GM23338 (cell line): Measurements from ENCODE around the gene METTL22. TPM values are rescaled to one million over a fixed set of nuclear protein-coding genes. Genes with fewer than 3 reads are reported as not detected.

Source experiments
- ATAC-seq: fragments of 200-7000 bp; cut with Tn5 transposase; 3 replicates; pipeline ENCODE4 v1.9.1; 2020
- DNase-seq: peaks from one replicate; pipeline ENCODE4 v3.0.0-alpha.2; 2015; ENCODE audit warnings: low spot score
- H2AFZ ChIP-seq: fragments of 200-600 bp; sonication (generic); 2 replicates; pipeline ENCODE4 v1.8.0; 2016; ENCODE audit warnings: antibody characterized with exemption, mild to moderate bottlenecking, moderate library complexity
- H3F3A ChIP-seq: fragments of 200-600 bp; sonication (generic); replicated peaks from 2 replicates; pipeline ENCODE4 v1.8.0; 2017; ENCODE audit warnings: antibody characterized with exemption, mixed run types, low read depth
- H3K27ac ChIP-seq: fragments of 200-600 bp; sonication (generic); 2 replicates; pipeline ENCODE4 v1.6.1; 2016; ENCODE audit warnings: low read depth
- H3K27me3 ChIP-seq: fragments of 200-600 bp; sonication (generic); 2 replicates; pipeline ENCODE4 v1.8.0; 2016; ENCODE audit warnings: mild to moderate bottlenecking, mixed run types, moderate library complexity; ENCODE audit not compliant: insufficient read depth
- H3K36me3 ChIP-seq: fragments of 200-600 bp; sonication (generic); 2 replicates; pipeline ENCODE4 v1.8.0; 2016; ENCODE audit warnings: mild to moderate bottlenecking; ENCODE audit not compliant: insufficient read depth
- H3K4me1 ChIP-seq: fragments of 200-600 bp; sonication (generic); 2 replicates; pipeline ENCODE4 v1.8.0; 2016; ENCODE audit warnings: mild to moderate bottlenecking, moderate library complexity; ENCODE audit not compliant: insufficient read depth
- H3K4me2 ChIP-seq: fragments of 200-600 bp; sonication (generic); 2 replicates; pipeline ENCODE4 v1.7.1; 2017; ENCODE audit warnings: mixed run types
- H3K4me3 ChIP-seq: fragments of 200-600 bp; sonication (generic); 2 replicates; pipeline ENCODE4 v1.6.1; 2016; ENCODE audit warnings: mixed run types
- H3K79me2 ChIP-seq: fragments of 200-600 bp; sonication (generic); replicated peaks from 2 replicates; pipeline ENCODE4 v1.8.0; 2017; ENCODE audit warnings: mild to moderate bottlenecking; ENCODE audit not compliant: insufficient read depth
- H3K9me2 ChIP-seq: fragments of 200-600 bp; sonication (generic); 2 replicates; pipeline ENCODE4 v1.8.0; 2017; ENCODE audit not compliant: insufficient read depth
- H4K20me1 ChIP-seq: fragments of 200-600 bp; sonication (generic); replicated peaks from 2 replicates; pipeline ENCODE4 v1.8.0; 2017; ENCODE audit warnings: mild to moderate bottlenecking; ENCODE audit not compliant: insufficient read depth
- H3K27ac Mint-ChIP-seq: 2 replicates; pipeline ENCODE4 v1.8.0; 2020; ENCODE audit warnings: inconsistent platforms, mild to moderate bottlenecking, moderate library complexity, mixed read lengths
- H3K27me3 Mint-ChIP-seq: 3 replicates; pipeline ENCODE4 v1.8.0; 2022; ENCODE audit warnings: low read depth, mild to moderate bottlenecking, moderate library complexity, mixed read lengths, inconsistent platforms; ENCODE audit not compliant: insufficient read depth, poor library complexity
- H3K36me3 Mint-ChIP-seq: 3 replicates; pipeline ENCODE4 v1.8.0; 2021; ENCODE audit warnings: low read depth, mild to moderate bottlenecking, inconsistent platforms, moderate library complexity, mixed read lengths
- H3K4me1 Mint-ChIP-seq: 3 replicates; pipeline ENCODE4 v1.8.0; 2020; ENCODE audit warnings: mild to moderate bottlenecking, inconsistent platforms, mixed read lengths
- H3K4me3 Mint-ChIP-seq: 3 replicates; pipeline ENCODE4 v1.8.0; 2021; ENCODE audit warnings: moderate library complexity, mild to moderate bottlenecking, inconsistent platforms, mixed read lengths
- H3K9me3 Mint-ChIP-seq: 3 replicates; pipeline ENCODE4 v1.8.0; 2020; ENCODE audit warnings: moderate library complexity, mild to moderate bottlenecking, inconsistent platforms, mixed read lengths
- CREB1 ChIP-seq: fragments of 250-450 bp; sonication (Bioruptor Pico); IDR thresholded peaks from 2 replicates; pipeline ENCODE4 v1.5.0; 2020; ENCODE audit warnings: low read depth, mild to moderate bottlenecking, moderate library complexity
- ETS1 ChIP-seq: IDR thresholded peaks from 2 replicates; pipeline ENCODE4 v1.6.1; 2016; ENCODE audit warnings: antibody characterized with exemption
- JUNB ChIP-seq: IDR thresholded peaks from one replicate; pipeline ENCODE4 v1.6.1; 2016; ENCODE audit warnings: antibody characterized with exemption; ENCODE audit not compliant: unreplicated experiment
- NANOG ChIP-seq: IDR thresholded peaks from 2 replicates; pipeline ENCODE4 v1.6.1; 2016; ENCODE audit warnings: antibody characterized with exemption, borderline replicate concordance
- POLR2AphosphoS5 ChIP-seq: IDR thresholded peaks from 2 replicates; pipeline ENCODE4 v1.6.1; 2016; ENCODE audit warnings: antibody characterized with exemption, low read depth
- STAT1 ChIP-seq: IDR thresholded peaks from one replicate; pipeline ENCODE4 v1.6.1; 2016; ENCODE audit warnings: antibody characterized with exemption; ENCODE audit not compliant: unreplicated experiment
- ZNF114 ChIP-seq: fragments of 250-450 bp; sonication (Bioruptor Pico); IDR thresholded peaks from 2 replicates; pipeline ENCODE4 v1.5.0; 2020; ENCODE audit warnings: mild to moderate bottlenecking, moderate library complexity
- ZNF331 ChIP-seq: fragments of 250-450 bp; sonication (Bioruptor Pico); IDR thresholded peaks from 2 replicates; pipeline ENCODE4 v1.5.0; 2020; ENCODE audit warnings: low read depth, mild to moderate bottlenecking, moderate library complexity
- polyA plus RNA-seq: library from polyadenylated mRNA; unstranded; fragments of >200 nt; fragmentation: Nextera tagmentation; extraction: Ambion mirVana; gene quantifications from 2 replicates; pipeline ENCODE4 v1.2.1, GENCODE V29; 2016
- total RNA-seq: library from RNA; depleted of rRNA; stranded (reverse); fragments of >200 nt; shearing (Covaris generic); gene quantifications from 2 replicates; pipeline ENCODE4 v1.2.3, GENCODE V29; 2014
- TF ChIP-seq, protein P1 (sequence below), 2 experiments: fragments of 200-600 bp in 1 of 2; sonication (generic) in 1 of 2; conservative IDR thresholded peaks; 2 replicates each; pipeline versions ENCODE4 v1.5.1 to v1.6.1; 2016 to 2017; ENCODE audit warnings: antibody characterized with exemption in 2 of 2, low read depth in 2 of 2, mild to moderate bottlenecking in 2 of 2, moderate library complexity in 1 of 2
- TF ChIP-seq, protein P2 (sequence below): fragments of 250-450 bp; sonication (Bioruptor Pico); IDR thresholded peaks from 2 replicates; pipeline ENCODE4 v1.5.0; 2020; ENCODE audit warnings: mild to moderate bottlenecking, moderate library complexity

Gene METTL22
- total and polyA plus RNA-seq, 2 experiments from 2014 or later, result 51.4 to 51.8 TPM

DNA sequence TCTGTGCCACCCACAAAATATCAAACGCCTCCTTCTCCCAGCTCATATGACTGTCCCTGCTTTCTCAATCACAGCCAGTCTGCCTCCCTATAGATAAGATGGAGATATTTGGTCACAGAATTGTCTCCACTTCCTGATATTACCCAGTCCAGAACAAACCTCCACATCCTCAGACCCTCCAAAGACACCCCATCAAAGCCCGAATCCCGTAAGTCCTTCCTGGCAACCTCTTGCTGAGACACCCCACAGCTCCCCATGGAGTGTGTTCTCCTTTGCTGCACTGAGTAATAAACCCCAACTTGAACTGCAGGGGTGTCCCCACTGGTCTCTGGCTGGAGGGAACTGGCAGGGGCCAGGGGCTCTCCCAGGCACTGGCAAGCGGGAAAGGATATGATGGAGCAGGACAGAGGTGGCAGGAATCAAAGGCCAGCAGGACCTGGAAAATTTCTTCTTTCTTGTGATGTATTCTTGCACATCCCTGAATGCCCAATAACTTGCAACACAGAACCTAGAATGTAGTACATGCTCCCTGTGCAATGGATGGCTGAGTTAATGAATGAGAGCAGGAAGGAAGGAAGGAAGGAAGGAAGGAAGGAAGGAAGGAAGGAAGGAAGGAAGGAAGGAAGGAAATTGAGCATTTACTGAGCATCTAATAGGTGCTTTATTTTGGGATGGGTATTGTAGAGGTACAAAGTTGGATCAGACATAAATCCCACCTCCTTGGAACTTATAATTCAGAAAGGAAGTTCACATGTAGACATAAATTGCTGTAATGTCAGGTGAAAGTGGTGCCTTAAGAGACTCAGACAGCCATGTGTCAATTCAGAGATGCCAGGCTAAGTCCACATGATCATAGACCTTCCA lies 45.1 kb upstream of the METTL22 start:
- Histone ChIP-seq H3K27ac (no peak overlapping the region), H3K9me2 (peaks cover 4% of the 10 kb centered on the region), H3K4me1 (peaks cover 9% of the 10 kb centered on the region), H3K4me2 (no peak overlapping the region), H3K79me2 (no peaks in the 10 kb centered on the region), H2AFZ (no peak overlapping the region), H3F3A (no peaks in the 10 kb centered on the region), H4K20me1 (no peaks in the 10 kb centered on the region), H3K27me3 (no peaks in the 10 kb centered on the region), H3K4me3 (no peak overlapping the region), H3K36me3 (no peaks in the 10 kb centered on the region)
- no peak for ATAC-seq
- H3K9me3 Mint-ChIP-seq, result peaks cover 5% of the 10 kb centered on the region; the same call in 2 of the 3 replicates
- no peak for DNase-seq
- H3K4me1 Mint-ChIP-seq, result peaks cover 20% of the 10 kb centered on the region
- peaks cover 10% of the 10 kb centered on the region for H3K27me3 Mint-ChIP-seq
- H3K4me3 Mint-ChIP-seq, result no peak overlapping the region
- peaks cover 4% of the 10 kb centered on the region; the same call in 2 of the 3 replicates for H3K36me3 Mint-ChIP-seq
- no peak overlapping the region for H3K27ac Mint-ChIP-seq
- TF ChIP-seq ETS1 (no peak), CREB1 (CRISPR knock-in tag) (no peak), JUNB (no peak), STAT1 (no peak), NANOG (no peak), ZNF331 (no peak), ZNF114 (CRISPR knock-in tag) (no peak), POLR2AphosphoS5 (no peak)
- TF ChIP-seq, protein P1, sequence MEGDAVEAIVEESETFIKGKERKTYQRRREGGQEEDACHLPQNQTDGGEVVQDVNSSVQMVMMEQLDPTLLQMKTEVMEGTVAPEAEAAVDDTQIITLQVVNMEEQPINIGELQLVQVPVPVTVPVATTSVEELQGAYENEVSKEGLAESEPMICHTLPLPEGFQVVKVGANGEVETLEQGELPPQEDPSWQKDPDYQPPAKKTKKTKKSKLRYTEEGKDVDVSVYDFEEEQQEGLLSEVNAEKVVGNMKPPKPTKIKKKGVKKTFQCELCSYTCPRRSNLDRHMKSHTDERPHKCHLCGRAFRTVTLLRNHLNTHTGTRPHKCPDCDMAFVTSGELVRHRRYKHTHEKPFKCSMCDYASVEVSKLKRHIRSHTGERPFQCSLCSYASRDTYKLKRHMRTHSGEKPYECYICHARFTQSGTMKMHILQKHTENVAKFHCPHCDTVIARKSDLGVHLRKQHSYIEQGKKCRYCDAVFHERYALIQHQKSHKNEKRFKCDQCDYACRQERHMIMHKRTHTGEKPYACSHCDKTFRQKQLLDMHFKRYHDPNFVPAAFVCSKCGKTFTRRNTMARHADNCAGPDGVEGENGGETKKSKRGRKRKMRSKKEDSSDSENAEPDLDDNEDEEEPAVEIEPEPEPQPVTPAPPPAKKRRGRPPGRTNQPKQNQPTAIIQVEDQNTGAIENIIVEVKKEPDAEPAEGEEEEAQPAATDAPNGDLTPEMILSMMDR (conservative IDR thresholded peaks at IDR 0.05; ENCODE audit: low read depth in 2 of 2), result no peak
- TF ChIP-seq, protein P2, sequence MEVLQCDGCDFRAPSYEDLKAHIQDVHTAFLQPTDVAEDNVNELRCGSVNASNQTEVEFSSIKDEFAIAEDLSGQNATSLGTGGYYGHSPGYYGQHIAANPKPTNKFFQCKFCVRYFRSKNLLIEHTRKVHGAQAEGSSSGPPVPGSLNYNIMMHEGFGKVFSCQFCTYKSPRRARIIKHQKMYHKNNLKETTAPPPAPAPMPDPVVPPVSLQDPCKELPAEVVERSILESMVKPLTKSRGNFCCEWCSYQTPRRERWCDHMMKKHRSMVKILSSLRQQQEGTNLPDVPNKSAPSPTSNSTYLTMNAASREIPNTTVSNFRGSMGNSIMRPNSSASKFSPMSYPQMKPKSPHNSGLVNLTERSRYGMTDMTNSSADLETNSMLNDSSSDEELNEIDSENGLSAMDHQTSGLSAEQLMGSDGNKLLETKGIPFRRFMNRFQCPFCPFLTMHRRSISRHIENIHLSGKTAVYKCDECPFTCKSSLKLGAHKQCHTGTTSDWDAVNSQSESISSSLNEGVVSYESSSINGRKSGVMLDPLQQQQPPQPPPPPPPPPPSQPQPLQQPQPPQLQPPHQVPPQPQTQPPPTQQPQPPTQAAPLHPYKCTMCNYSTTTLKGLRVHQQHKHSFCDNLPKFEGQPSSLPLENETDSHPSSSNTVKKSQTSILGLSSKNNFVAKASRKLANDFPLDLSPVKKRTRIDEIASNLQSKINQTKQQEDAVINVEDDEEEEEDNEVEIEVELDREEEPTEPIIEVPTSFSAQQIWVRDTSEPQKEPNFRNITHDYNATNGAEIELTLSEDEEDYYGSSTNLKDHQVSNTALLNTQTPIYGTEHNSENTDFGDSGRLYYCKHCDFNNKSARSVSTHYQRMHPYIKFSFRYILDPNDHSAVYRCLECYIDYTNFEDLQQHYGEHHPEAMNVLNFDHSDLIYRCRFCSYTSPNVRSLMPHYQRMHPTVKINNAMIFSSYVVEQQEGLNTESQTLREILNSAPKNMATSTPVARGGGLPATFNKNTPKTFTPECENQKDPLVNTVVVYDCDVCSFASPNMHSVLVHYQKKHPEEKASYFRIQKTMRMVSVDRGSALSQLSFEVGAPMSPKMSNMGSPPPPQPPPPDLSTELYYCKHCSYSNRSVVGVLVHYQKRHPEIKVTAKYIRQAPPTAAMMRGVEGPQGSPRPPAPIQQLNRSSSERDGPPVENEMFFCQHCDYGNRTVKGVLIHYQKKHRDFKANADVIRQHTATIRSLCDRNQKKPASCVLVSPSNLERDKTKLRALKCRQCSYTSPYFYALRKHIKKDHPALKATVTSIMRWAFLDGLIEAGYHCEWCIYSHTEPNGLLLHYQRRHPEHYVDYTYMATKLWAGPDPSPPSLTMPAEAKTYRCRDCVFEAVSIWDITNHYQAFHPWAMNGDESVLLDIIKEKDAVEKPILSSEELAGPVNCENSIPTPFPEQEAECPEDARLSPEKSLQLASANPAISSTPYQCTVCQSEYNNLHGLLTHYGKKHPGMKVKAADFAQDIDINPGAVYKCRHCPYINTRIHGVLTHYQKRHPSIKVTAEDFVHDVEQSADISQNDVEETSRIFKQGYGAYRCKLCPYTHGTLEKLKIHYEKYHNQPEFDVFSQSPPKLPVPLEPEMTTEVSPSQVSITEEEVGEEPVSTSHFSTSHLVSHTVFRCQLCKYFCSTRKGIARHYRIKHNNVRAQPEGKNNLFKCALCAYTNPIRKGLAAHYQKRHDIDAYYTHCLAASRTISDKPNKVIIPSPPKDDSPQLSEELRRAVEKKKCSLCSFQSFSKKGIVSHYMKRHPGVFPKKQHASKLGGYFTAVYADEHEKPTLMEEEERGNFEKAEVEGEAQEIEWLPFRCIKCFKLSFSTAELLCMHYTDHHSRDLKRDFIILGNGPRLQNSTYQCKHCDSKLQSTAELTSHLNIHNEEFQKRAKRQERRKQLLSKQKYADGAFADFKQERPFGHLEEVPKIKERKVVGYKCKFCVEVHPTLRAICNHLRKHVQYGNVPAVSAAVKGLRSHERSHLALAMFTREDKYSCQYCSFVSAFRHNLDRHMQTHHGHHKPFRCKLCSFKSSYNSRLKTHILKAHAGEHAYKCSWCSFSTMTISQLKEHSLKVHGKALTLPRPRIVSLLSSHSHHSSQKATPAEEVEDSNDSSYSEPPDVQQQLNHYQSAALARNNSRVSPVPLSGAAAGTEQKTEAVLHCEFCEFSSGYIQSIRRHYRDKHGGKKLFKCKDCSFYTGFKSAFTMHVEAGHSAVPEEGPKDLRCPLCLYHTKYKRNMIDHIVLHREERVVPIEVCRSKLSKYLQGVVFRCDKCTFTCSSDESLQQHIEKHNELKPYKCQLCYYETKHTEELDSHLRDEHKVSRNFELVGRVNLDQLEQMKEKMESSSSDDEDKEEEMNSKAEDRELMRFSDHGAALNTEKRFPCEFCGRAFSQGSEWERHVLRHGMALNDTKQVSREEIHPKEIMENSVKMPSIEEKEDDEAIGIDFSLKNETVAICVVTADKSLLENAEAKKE (CRISPR knock-in tag), result no peak
